GM12872 (cell line): Measurements from ENCODE around the gene SDK2.

Experiments
- CTCF ChIP-seq: IDR thresholded peaks from 3 replicates; pipeline ENCODE4 v1.5.1; 2011; ENCODE audit warnings: low read depth, mild to moderate bottlenecking, low read length, moderate library complexity; ENCODE audit not compliant: insufficient read depth

The SDK2 gene

GRCh38 chr17:73584049-73584448 is 60.2 kb downstream of the SDK2 start:
- TF ChIP-seq CTCF = no peak

- TF ChIP-seq CTCF = no peak
Observed at GRCh38 chr17:73582821-73583220, 61.4 kb downstream of the SDK2 start.

- no peak for TF ChIP-seq CTCF
Observed at GRCh38 chr17:73582359-73582758, 61.9 kb downstream of the SDK2 start.

- no peak for TF ChIP-seq CTCF
Observed at GRCh38 chr17:73581379-73581778, 62.9 kb downstream of the SDK2 start.

GRCh38 chr17:73580073-73580710 is 64.1 kb downstream of the SDK2 start:
- TF ChIP-seq CTCF = no peak

GRCh38 chr17:73576556-73577098 is 67.6 kb downstream of the SDK2 start:
- TF ChIP-seq CTCF = no peak

GRCh38 chr17:73575470-73576221 is 68.6 kb downstream of the SDK2 start:
- TF ChIP-seq CTCF = no peak
